ENCODE results near the gene CATSPER4.

The CATSPER4 gene

DNA sequence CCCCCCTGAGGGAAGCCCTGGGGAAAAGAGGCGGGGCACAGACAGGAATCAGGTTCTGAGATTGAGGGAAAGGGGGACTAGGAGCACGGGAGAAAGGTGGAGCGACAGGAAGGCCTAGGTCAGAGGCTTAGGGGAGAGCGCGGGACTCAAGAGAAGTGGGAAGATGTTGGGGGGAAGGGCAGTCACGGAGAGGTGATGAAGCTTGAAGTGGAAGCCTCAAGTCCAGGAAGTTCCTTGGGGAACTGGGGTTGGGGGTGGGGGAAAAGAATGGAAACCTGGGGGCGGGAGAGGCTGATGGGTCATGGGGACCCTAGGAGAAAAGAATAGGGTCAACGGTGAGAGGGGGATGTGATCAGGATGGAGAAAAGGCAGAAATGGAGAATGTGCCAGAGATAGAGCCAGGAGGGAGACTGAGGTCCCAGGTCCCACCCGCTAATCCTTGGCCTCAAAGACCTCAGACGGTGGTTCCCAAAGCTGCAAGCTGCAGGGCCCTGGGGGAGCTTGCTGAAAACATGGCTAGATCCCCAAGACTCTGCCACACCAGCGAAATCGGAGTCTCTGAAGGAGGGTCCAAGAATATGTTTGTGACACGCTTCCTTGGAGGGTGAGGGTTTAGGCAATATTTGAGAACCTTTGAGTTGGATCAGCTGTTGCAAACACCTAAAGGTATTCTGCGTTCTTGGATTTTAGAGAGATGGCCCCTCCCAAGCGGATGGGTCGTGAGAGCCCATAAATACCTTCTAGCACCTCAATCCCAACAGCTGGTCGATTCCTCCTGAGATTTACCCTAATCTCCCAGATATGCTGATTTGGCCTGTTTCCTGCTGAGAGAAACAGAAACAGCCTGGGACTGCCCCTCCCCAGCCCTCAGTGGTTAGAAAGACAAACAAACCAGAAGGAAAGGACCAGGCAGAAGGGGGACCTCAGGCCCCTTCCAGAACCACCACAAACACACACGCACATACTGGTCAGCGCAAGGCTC is 25.2 kb upstream of the CATSPER4 start:
- no peak for DNase-seq (ENCODE audit: low spot score)

DNA sequence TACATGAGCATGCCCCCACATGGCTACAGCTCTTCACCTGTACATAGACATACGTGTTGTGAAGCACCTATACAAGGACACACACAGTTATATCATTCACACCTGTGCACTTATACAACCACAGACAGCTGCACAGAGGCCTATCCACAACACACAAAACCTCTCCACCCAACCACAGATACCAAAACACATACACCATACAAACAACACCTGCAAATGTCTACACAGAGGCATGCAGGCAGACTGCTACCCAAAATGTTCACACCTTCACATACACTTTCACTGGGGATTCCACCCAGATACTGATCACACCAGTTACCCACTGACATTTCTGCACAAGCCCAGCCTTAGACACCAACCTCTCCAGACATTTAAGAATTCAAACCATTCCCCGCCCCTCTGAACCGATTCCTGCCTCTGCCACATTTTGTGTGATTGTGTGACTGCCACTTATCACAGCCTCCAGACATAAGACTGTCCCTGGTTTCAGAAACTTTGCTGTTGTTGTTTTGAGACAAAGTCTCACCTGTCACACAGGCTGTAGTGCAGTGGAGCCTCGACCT is 23.6 kb upstream of the CATSPER4 start:
- no peak for DNase-seq (ENCODE audit: low spot score)

DNA sequence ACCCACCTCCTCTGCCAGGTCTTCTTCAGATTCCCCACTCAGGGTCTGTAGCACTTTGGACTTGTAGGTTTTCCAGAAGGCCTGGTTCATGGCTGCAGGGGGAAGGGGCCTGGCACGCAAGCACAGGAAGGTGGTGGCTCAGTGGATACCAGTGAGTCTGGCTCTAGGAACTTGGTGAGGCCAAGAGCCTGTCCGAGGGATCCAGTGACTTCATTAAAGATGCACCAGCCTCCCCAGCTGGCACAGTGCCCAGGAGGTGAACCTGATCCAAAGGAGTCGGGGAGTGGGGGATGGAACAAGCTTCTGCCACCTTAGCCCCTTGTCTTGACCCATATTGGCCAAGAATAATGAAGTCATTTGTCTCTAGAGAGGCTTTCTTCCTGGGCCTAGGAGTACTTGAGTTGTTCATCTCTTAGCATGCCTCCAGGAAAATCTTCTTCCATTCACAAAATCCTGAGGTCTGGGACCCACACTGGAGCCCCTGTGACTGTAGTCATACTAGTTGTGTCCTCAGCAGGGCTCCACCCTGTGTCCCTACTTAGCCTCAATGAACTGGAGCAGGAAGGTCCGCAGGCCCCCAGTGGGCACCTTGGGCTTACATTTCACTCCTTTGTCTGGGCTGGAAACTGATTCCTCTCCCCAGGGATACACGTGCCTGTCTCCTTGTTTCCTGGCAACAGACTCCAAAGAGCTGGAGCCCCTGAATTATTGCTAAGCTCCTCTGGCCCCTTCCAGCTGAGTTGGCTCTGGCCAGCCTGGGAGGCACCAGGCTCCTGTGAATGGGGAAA is 21.8 kb upstream of the CATSPER4 start, which contains the start of gene C1orf232:
C1orf232 (minus strand) TSS at position 554 of the 788 bp plus-strand sequence; CDS start at position 90, 464 bp downstream.
- no peak for DNase-seq (ENCODE audit: low spot score)

DNA sequence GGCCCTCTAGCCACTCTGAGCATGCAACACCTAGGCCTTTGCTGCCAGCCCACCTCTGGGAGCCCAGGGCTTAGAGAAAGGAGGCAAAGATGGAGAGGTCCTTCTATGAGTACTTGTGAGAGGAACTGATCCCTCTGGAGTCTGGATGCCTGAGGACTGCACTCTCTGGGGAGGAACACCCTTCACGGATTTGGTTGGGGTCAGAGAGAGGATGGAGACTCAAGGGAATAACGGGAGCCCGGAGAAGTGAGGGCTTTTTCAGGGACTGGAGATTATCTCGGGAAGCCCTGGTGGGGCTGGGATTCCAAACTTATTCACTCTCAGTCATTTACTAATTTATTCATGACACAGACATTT is 21.2 kb upstream of the CATSPER4 start:
- no peak for DNase-seq (ENCODE audit: low spot score)

DNA sequence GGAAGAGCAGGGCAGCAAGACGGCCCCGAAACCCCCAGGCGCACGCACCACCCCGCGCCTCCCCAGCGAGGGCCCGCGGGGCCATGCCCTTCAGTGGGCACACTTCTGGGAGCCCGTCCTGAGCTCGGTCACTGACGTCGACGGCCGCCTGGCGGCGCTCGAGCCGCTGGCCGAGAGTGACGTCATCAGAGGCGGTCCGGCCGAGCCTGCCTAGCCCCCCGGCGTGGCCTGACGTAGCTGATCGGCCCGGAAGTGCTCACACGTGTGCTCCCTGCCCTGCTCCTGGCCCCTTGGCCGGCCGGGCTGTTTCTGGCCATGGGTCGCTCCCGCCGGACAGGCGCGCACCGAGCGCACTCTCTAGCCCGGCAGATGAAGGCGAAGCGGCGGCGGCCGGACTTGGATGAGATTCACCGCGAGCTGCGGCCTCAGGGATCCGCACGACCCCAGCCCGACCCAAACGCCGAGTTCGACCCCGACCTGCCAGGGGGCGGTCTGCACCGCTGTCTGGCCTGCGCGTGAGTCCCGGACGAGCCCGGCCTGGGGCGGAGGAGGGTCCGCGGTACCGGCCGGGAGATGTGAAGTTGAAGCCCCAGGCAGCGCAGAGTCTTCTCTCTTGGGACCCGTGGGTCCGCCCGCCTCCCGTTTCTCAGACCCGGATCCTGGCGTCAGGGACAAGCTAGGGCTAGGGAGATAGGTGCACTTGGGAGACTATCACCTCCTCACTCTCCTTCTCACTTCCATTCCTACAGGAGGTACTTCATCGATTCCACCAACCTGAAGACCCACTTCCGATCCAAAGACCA is 20.5 kb upstream of the CATSPER4 start, which contains the start of gene ZNF593:
ZNF593 (plus strand) TSS at position 240 of the 803 bp plus-strand sequence; CDS start at position 316, 76 bp downstream.
- DNase-seq (ENCODE audit: low spot score) = peak; percentile 99

DNA sequence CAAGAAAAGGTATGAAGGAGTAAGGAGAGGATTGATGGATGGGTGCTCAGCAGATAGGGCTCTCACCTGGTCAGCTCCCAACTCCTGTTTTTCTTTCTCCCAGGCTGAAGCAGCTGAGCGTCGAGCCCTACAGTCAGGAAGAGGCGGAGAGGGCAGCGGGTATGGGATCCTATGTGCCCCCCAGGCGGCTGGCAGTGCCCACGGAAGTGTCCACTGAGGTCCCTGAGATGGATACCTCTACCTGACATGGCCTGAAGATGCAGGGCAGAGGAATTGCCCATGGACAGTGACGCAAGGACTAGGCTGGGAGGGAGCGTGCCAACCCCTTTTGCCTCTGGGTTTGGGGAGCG is 20.0 kb upstream of the CATSPER4 start:
- no peak for DNase-seq (ENCODE audit: low spot score)

DNA sequence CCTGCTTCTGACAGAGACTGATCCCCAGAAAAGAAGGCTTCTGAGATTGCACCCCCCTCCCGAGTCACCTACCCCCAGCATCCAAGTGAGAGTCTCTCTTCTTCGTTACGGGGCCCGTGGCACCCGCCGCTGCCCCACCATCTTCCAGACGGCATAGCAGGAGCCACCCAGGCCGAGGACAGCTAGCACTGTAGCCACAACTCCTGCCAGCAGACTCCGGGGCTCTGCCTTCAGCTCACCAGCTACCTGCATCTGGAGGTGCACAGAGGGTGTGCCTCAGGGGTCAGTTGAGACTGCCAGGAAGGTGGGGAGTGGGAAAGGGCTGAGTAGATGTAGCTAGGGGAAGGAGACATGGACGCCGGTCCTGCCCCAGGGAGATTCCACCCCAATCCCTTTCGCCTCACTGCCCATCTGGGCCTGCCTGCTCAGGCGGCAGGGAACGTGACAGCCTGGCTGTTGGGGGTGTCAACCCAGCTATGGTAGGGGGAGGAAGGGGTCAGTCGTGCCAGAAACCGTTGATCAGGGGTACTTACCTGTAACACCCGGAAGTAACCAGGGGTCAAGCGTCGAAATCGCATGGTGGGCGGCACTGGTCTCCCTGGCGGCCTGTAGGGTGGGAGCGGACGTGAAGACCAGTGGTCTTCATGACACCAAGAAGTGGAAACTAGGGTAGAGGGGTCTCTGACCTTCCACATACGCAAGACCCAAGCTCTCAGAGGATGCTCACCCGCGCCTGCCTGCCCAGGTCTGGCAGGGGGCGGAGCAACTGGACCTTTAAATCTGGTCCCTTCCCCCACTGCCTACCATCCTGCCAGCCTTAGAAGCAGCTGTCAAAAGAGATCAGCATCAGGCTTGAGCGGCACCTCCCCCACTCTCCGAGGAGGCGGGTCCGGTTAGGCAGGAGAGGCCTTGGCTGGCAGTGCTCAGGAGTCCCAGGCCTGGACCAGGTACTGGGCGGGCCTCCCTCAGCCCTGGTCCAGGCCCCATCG is 19.0 kb upstream of the CATSPER4 start, which contains the start of gene ZNF593OS:
ZNF593OS (minus strand) TSS at position 749 of the 989 bp plus-strand sequence; CDS start at position 578, 171 bp downstream.
- DNase-seq (ENCODE audit: low spot score) = no peak

DNA sequence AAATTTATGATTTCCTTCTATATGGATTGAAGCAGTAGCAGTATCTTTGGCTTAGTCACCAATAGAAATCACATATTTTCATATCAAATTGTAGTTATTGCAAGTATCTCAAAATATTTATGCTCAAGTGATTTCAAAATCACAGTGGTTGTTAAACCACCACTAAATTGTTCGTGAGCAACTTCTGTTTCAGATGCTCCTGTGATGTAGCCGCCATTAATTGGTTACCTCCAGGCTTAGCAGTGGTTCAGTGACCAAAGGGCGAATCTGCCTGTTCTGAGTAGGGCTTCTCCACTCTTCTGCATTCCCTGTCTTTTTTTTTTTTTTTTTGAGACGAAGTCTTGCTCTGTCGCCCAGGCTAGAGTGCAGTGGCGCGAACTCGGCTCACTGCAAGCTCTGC is 15.1 kb upstream of the CATSPER4 start:
- DNase-seq (ENCODE audit: low spot score) = no peak

DNA sequence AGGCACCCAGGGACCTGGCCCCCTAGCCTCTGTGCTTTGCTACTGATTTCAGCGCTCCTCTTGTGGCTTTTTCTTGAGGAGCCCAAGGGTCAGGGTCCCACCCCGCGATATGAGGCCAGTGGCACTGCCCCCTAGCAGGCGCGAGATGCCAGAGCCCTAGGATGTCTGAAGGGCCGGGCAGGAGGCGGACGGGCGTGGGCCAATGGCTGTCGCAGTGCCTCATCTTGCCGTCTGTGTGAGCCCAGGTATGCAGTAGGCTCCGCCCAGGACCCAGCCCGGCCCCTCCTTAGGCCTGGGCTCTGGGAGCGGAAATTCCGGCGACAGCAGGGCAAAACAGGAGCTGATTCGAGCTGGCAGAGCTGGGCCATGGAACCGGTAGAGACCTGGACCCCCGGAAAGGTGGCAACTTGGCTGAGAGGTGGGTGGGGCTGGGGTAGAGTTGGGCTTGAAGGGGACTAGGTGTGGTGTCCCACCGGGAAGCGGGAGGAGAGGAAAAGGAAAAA is 13.2 kb upstream of the CATSPER4 start, which contains the start of gene CNKSR1:
CNKSR1 (plus strand) TSS at position 310 of the 503 bp plus-strand sequence; CDS start at position 367, 57 bp downstream.
- no peak for DNase-seq (ENCODE audit: low spot score)

DNA sequence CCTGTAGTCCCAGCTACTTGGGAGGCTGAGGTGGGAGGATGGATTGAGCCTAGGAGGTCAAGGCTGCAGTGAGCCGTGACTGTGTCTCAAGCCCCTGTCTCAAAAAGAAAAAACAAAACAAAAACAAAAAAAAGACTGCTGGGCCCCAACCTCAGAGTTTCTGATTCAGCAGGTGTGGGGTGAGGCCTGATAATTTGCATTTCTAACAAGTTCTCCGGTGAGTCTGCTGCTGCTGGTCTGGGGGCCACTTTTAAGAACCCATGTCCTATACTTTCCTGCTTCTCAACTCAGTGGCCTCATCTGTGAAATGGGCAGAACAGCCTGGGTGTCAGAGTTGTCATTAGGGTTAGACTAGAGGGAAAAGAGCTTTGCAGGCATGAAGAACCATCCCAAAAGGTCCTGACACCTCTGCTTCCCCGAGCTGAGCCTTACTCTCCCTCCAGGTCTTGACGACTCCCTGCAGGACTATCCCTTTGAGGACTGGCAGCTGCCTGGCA is 10.3 kb upstream of the CATSPER4 start:
- DNase-seq (ENCODE audit: low spot score) = no peak

DNA sequence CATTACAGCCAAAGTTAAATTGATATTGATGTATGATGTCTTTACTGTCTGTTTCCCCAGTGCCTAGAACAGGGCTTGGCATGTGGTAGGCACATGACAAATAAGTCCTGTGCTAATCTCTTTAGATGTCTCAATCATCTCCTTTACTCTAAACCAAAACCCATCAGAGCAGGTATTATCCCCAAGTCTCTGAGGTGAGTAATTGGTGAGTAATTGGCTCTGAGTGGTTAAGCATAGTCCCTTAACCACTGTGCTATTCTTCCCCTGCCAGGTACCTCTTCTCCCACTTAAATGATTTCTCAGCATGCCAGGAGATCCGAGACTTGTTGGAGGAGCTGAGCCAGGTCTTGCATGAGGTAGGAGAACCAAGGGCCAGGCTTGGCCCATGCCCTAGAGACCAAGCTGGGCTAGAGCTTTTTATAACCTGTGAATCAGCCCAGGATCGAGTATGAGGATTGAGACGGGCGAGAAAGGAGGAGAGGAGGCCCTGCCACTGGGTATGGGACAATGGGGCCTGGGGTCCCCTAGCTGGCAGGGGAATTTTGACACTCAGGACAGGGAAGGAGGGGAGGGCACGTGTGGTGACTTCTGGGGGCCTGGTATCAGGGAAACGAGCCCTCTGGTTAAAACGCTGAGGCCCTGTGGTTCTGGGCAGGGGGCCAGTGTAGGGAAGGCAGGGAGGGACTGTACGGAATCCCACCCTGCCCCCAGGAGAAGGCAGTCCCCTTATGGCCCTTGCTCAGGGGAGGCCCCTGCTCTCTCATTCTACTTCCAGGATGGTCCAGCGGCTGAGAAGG is 8.6 kb upstream of the CATSPER4 start:
- DNase-seq (ENCODE audit: low spot score) = no peak

DNA sequence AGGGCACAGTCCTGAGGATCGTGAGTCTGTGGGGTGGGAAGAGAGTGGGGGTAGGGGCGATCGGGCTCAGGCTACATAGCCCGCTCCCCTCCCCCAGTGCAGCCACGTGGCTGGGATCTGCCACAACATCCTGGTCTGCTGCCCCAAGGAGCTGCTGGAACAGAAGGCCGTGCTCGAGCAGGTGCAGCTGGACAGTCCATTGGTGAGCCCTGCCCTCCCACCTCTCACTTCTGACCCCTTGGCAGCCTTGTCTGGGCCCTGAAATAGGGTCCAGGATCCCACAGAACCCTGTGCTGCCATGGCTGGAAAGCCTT is 8.1 kb upstream of the CATSPER4 start:
- no peak for DNase-seq (ENCODE audit: low spot score)

DNA sequence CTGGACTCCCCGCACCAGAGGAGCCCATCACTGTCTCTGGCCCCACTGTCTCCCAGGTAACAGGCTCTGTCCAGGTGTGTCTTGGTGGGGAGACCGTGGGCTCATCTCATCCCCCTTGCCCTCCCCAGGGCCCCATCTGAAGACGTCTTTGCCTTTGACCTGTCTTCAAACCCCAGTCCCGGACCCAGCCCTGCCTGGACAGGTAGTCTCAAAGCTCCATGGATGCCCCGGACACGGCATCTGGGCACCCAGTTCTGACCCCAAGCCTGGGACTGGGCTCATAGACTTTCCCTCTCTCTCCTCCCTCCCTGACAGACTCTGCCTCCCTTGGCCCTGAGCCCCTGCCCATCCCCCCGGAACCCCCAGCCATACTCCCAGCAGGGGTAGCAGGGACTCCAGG is 6.3 kb upstream of the CATSPER4 start:
- no peak for DNase-seq (ENCODE audit: low spot score)

DNA sequence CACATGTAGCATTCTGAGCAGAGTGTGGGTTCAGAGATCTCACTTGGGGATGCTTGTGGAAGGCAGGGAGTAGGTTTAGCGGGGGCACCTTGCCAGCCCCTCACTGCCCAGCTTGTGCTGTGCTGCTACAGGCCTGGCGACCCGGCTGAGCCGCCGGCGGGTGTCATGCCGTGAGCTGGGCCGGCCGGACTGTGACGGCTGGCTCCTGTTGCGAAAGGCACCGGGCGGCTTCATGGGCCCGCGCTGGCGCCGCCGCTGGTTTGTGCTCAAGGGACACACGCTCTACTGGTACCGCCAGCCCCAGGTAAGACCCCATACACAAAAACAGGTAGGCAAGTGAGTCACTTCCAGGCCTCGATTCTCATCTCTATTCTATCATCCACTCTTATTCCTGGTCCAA is 5.5 kb upstream of the CATSPER4 start:
- no peak for DNase-seq (ENCODE audit: low spot score)

DNA sequence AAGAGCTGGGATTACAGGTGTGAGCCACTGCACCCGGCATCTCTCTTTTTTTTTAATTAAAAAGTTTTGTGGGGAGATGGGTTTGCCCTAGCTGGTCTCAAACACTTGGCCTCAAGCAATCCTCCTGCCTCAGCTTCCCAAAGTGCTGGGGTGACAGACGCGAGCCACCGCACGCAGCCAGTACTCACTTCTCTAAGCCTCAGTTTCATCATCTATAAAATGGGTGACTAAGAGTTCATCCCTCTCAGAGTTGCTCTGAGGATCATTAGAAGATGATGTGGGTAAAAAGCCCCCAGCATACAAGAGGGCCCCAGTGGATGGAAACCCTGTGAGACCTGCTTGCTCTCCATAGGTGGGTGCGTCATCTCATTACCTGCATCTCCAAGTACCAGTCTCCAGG is 2.5 kb upstream of the CATSPER4 start:
- DNase-seq (ENCODE audit: low spot score) = no peak

DNA sequence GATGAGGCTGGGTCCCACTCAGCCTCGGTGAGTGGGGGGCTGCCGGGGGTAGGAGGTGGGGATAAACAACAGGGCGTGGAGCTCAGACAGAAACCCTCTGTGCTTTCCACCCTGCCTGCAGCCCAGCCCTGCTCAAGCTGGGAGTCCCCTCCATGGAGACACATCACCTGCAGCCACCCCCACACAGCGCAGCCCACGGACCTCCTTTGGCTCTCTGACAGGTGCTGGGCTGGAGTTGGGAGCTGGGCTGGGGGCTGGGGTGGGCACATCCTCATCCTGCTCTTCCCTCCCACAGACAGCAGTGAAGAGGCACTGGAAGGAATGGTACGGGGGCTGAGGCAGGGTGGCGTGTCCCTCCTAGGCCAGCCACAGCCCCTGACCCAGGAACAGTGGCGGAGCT is 1.9 kb upstream of the CATSPER4 start:
- no peak for DNase-seq (ENCODE audit: low spot score)

DNA sequence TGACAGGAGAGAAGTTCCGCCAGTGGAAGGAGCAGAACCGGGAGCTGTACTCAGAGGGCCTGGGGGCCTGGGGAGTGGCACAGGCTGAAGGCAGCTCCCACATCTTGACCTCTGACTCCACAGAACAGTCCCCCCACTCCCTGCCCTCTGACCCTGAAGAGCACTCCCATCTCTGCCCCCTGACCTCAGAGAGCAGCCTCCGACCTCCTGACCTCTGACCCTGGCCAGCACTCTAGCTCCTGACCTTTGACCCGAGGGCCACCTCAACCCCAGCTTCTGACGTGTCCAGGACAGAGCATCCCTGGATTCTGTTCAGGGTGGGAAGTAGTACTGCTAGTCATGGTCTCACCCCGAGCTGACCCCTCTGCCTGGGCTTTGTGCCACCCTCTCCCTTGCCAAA is 1.1 kb upstream of the CATSPER4 start:
- no peak for DNase-seq (ENCODE audit: low spot score)

DNA sequence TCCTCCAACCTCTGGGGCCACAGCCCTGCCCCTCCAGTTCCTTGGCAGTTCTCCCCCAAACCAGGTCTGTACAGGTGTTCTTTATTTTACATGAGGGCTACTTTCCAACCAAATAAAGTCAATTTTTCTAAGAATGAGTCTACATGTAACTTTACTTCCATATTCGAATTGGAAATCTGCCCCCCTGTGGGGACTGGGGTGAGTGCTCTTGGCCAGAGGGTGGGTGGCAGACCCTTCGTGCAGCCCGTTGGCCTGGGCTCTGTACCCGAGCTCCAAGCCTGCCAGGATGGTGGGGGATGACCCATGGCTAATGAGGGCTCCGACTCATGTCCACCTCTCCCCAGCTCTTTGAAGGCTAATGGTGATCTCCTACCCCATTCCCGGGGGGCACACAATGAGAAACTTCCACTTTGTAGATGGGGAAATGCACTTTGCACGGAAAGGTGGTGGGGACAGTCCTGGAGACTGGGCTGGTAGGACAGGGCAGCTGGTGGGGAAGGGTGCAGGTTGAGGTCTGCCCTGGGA is 589 bp upstream of the CATSPER4 start:
- no peak for DNase-seq (ENCODE audit: low spot score)

DNA sequence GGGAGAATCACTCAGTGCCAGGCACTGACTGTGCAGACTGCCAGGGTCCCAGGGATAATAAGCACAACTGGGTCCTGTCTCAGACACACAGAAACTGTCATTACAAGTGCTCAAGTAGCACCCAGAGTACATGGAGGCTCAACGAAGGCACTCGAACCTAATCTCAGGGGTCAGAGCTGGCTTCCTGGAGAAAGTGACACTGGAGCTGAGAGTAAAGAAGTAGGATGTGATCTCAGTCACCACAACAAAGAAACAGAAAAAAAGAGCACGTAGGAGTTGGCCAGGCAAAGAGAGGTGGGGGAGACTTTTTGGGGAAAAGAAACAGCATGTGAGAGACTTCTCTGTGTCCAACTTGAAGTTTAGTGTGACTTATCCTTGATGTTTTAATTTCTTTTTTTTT is 1.3 kb downstream of the CATSPER4 start:
- DNase-seq (ENCODE audit: low spot score) = no peak

All from AG08395 (cell line).